ENCODE data around the gene SORCS3. TPM values are rescaled to one million over a fixed set of nuclear protein-coding genes. Genes with fewer than 3 reads are reported as not detected.

SORCS3 gene
- total and polyA plus RNA-seq, 9 of the 15 experiments (the other 6 are each of a cell fraction or from before 2014, with no cell fraction given), result not detected

- Histone ChIP-seq H3K4me1 (replicated peaks in 1 of 2; ENCODE audit: control insufficient read depth in 2 of 2, insufficient read depth in 2 of 2, low read length in 2 of 2) (no peaks in the 10 kb centered on the region), H4K20me1 (replicated peaks; ENCODE audit: control insufficient read depth, insufficient read depth, low read length) (no peaks in the 10 kb centered on the region), H3K36me3 (ENCODE audit: control insufficient read depth, insufficient read depth, low read length) (no peaks in the 10 kb centered on the region), H3K79me2 (ENCODE audit: control insufficient read depth, insufficient read depth, low read length) (no peaks in the 10 kb centered on the region), H3K27me3 (ENCODE audit: control insufficient read depth in 2 of 2, insufficient read depth in 2 of 2, low read length in 2 of 2) (no peaks in the 10 kb centered on the region), H3K9ac (ENCODE audit: insufficient read depth in 1 of 2, low read depth in 2 of 2, low read length in 2 of 2) (no peak overlapping the region), H3K9me1 (ENCODE audit: control insufficient read depth, insufficient read depth, low read length) (no peaks in the 10 kb centered on the region), H3K4me2 (ENCODE audit: insufficient read depth, low read length) (no peak overlapping the region), H3K4me3 (no peak overlapping the region), H2AFZ (ENCODE audit: low read depth, low read length) (no peak overlapping the region), H3K9me3 (replicated peaks; ENCODE audit: control insufficient read depth, insufficient read depth, low read depth, low read length) (no peaks in the 10 kb centered on the region), H3K27ac (ENCODE audit: extremely low read depth, low read depth, low read length) (no peak overlapping the region)
- in situ Hi-C loops (cut with MboI) (no loop called here), intact Hi-C loops (cut with micrococcal nuclease) (no loop called here)
- no peak for DNase-seq (ENCODE audit: extremely low read depth in 1 of 4, low spot score in 3 of 4)
- no peak for ATAC-seq
- ChIA-PET POLR2A (no interaction called here), CTCF (ENCODE audit: low intra/inter-chr PET ratio) (no interaction called here)
- TF ChIP-seq CTBP1 (IDR thresholded peaks at IDR 0.05; ENCODE audit: borderline replicate concordance) (no peak), PHF21A (IDR thresholded peaks at IDR 0.05; ENCODE audit: borderline replicate concordance, low read depth) (no peak), ZNF561 (CRISPR knock-in tag; conservative IDR thresholded peaks at IDR 0.05) (no peak), CBX2 (IDR thresholded peaks at IDR 0.05; ENCODE audit: insufficient read depth, low read length, poor library complexity, severe bottlenecking) (no peak), FOXK2 (conservative IDR thresholded peaks at IDR 0.05 in 1 of 2, IDR thresholded peaks at IDR 0.05 in 1 of 2; ENCODE audit: low read depth in 2 of 2) (no peak), NR2C1 (IDR thresholded peaks at IDR 0.05) (no peak), NR2C1 (tag; IDR thresholded peaks at IDR 0.05) (no peak), POLR2H (tag; IDR thresholded peaks at IDR 0.05; ENCODE audit: low read depth) (no peak), NR1H2 (CRISPR knock-in tag; IDR thresholded peaks at IDR 0.05) (no peak), PTBP1 (IDR thresholded peaks at IDR 0.05; ENCODE audit: low read depth, low read length) (no peak), TCF3 (CRISPR knock-in tag; IDR thresholded peaks at IDR 0.05) (no peak), ZNF778 (CRISPR knock-in tag; IDR thresholded peaks at IDR 0.05) (no peak), ESRRA (IDR thresholded peaks at IDR 0.05; ENCODE audit: borderline replicate concordance, low read depth) (no peak)
- TF ChIP-seq, protein P1, sequence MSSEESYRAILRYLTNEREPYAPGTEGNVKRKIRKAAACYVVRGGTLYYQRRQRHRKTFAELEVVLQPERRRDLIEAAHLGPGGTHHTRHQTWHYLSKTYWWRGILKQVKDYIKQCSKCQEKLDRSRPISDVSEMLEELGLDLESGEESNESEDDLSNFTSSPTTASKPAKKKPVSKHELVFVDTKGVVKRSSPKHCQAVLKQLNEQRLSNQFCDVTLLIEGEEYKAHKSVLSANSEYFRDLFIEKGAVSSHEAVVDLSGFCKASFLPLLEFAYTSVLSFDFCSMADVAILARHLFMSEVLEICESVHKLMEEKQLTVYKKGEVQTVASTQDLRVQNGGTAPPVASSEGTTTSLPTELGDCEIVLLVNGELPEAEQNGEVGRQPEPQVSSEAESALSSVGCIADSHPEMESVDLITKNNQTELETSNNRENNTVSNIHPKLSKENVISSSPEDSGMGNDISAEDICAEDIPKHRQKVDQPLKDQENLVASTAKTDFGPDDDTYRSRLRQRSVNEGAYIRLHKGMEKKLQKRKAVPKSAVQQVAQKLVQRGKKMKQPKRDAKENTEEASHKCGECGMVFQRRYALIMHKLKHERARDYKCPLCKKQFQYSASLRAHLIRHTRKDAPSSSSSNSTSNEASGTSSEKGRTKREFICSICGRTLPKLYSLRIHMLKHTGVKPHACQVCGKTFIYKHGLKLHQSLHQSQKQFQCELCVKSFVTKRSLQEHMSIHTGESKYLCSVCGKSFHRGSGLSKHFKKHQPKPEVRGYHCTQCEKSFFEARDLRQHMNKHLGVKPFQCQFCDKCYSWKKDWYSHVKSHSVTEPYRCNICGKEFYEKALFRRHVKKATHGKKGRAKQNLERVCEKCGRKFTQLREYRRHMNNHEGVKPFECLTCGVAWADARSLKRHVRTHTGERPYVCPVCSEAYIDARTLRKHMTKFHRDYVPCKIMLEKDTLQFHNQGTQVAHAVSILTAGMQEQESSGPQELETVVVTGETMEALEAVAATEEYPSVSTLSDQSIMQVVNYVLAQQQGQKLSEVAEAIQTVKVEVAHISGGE (CRISPR knock-in tag; IDR thresholded peaks at IDR 0.05), result no peak
- 0% methylated on average over 2 of the region's 2 CpGs for WGBS (ENCODE audit: insufficient coverage, low coverage, missing lambda C conversion rate)
- no TSS peak for BruUV-seq (replicated peaks)
- no peak for FAIRE-seq
These were observed 598.5 kb downstream of the SORCS3 start for GRCh38 chr10:105239311-105240219.

Data from K562 (cell line).